ENCODE measurements around the gene CCDC33.

CCDC33 gene

DNA sequence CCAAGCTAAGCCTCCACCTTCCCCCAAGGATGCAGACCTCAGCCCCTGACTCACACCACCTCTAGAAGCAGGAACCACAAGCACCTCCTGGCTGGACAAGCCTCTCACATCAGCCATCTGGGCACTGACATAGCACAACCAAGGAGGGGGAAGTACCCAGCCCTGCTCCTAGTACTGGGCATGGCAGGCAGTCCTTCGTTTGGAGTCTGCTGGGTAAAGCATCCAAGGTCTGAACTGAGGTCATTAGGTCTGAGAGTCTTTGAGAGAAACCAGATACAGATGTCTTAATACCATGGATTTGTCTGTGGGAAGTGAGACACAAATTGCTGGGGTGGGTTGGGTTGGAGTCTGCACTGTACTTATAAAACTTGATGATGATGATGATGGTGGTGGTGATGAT is 61.8 kb downstream of the CCDC33 start:
- no peak for DNase-seq
- TF ChIP-seq EZH2phosphoT487 (IDR thresholded peaks at IDR 0.05; ENCODE audit: low read length) (no peak), EZH2 (optimal IDR thresholded peaks at IDR 0.05; ENCODE audit: low read depth, low read length) (no peak)
- TF ChIP-seq, protein P1, sequence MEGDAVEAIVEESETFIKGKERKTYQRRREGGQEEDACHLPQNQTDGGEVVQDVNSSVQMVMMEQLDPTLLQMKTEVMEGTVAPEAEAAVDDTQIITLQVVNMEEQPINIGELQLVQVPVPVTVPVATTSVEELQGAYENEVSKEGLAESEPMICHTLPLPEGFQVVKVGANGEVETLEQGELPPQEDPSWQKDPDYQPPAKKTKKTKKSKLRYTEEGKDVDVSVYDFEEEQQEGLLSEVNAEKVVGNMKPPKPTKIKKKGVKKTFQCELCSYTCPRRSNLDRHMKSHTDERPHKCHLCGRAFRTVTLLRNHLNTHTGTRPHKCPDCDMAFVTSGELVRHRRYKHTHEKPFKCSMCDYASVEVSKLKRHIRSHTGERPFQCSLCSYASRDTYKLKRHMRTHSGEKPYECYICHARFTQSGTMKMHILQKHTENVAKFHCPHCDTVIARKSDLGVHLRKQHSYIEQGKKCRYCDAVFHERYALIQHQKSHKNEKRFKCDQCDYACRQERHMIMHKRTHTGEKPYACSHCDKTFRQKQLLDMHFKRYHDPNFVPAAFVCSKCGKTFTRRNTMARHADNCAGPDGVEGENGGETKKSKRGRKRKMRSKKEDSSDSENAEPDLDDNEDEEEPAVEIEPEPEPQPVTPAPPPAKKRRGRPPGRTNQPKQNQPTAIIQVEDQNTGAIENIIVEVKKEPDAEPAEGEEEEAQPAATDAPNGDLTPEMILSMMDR (IDR thresholded peaks at IDR 0.05; ENCODE audit: low read length) = no peak
- H3K4me2 ChIP-seq (ENCODE audit: low read depth, low read length) = no peak overlapping the region
- peaks cover 86% of the 10 kb centered on the region for H3K27me3 ChIP-seq (replicated peaks; ENCODE audit: insufficient read depth, low read length)
- H3K27ac ChIP-seq (ENCODE audit: low read length) = no peak overlapping the region
- no peaks in the 10 kb centered on the region for H3K79me2 ChIP-seq (ENCODE audit: low read length)
- H3K9me3 ChIP-seq (replicated peaks; ENCODE audit: insufficient read depth, low read length) = no peaks in the 10 kb centered on the region
- no peak overlapping the region for H2AFZ ChIP-seq (ENCODE audit: low read length)
- H4K20me1 ChIP-seq (ENCODE audit: insufficient read depth, low read length) = no peaks in the 10 kb centered on the region
- no peaks in the 10 kb centered on the region for H3K9me2 ChIP-seq (replicated peaks; ENCODE audit: insufficient read depth, low read length)
- no peak overlapping the region for H3K4me3 ChIP-seq (ENCODE audit: low read length)
- no peaks in the 10 kb centered on the region for H3F3A ChIP-seq (ENCODE audit: insufficient read depth, low read length)
- H3K9ac ChIP-seq (ENCODE audit: low read length) = no peak overlapping the region
- no peaks in the 10 kb centered on the region for H3K36me3 ChIP-seq (replicated peaks; ENCODE audit: insufficient read depth, low read length)
- H3K4me1 ChIP-seq (ENCODE audit: low read length) = no peaks in the 10 kb centered on the region

DNA sequence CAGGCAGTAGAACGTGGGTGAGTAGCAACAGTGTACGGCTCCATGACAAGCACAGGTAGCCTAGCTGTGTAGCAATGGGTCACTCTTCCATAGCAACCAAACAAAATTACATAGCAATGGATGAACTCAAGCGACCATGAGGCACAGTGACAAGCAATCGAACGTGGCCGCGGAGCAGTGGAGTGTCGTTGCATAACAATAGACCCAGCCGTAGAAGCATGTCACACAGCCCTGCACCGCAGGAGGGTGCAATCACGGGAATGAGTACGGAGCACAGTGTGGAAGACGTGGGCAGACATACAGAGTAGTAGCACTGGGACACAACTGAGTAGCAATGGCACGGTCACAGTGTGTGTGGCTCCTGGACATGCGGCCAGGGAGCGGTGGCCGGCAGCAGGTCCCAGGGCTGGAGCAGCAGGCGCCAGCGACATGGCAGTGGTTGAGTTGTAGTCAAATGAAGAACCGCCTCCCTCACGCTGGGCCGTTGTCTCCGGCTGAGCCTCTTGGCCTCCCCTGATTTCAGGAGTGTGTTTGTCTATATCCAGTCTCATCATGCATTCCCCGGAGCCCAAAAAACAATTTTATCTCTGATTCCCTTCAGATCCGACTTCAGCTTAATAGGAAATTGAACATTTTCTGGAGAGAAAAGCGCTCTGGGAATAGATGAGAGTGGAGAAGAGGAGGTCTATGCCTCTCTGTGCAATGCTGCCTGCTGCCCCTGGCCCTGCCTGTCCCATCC is 64.1 kb downstream of the CCDC33 start:
- Histone ChIP-seq H3K79me2 (ENCODE audit: low read length) (no peaks in the 10 kb centered on the region), H3K9me3 (replicated peaks; ENCODE audit: insufficient read depth, low read length) (no peaks in the 10 kb centered on the region), H4K20me1 (ENCODE audit: insufficient read depth, low read length) (no peaks in the 10 kb centered on the region), H3K27me3 (replicated peaks; ENCODE audit: insufficient read depth, low read length) (peaks cover 93% of the 10 kb centered on the region), H3K36me3 (replicated peaks; ENCODE audit: insufficient read depth, low read length) (no peaks in the 10 kb centered on the region), H2AFZ (ENCODE audit: low read length) (no peak overlapping the region), H3K27ac (ENCODE audit: low read length) (no peak overlapping the region), H3K4me3 (ENCODE audit: low read length) (no peak overlapping the region), H3K4me2 (ENCODE audit: low read depth, low read length) (no peak overlapping the region), H3F3A (ENCODE audit: insufficient read depth, low read length) (no peaks in the 10 kb centered on the region), H3K9ac (ENCODE audit: low read length) (no peak overlapping the region), H3K9me2 (replicated peaks; ENCODE audit: insufficient read depth, low read length) (no peaks in the 10 kb centered on the region), H3K4me1 (ENCODE audit: low read length) (no peaks in the 10 kb centered on the region)
- TF ChIP-seq EZH2phosphoT487 (IDR thresholded peaks at IDR 0.05; ENCODE audit: low read length) (no peak), EZH2 (optimal IDR thresholded peaks at IDR 0.05; ENCODE audit: low read depth, low read length) (no peak)
- TF ChIP-seq, protein P1 (IDR thresholded peaks at IDR 0.05; ENCODE audit: low read length) = no peak
- no peak for DNase-seq

DNA sequence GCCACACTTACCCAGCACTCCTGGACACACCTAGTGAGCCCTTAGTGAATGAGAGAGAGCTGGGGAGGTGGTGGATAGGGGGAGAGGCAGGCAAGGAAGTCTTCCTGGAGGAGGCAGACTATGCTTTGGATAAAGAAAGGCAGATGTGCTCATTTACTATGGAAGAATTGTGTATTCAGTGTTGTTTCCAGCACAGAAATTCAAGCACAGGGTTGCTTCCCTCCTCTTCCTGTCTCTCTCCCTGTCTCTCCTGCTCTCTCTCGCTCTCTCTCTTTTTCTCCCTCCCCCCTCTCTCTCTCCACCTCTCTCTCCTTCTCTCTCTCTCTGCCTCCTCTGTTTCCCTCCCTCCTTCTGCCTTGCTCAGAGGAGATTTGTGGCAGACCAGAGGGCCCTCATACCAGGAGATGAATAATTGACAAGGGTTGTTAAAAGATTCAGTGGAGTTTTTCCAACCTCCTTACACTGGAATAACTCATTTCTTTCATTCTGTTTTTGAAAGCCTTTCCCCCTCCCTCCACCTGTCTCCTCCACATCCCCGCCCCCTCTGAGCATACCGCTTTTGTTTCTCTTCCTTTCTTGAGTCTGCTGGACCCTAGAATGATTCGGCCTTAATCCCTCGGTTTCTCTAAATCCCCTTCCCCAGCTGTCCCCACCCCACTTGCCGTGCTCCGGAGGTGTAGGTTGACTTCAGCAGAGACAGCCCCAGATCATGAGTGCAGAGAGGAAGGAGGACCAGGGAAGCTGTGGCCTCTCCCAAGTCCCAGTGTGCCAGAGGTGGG is 65.6 kb downstream of the CCDC33 start:
- H3K9me2 ChIP-seq (replicated peaks; ENCODE audit: insufficient read depth, low read length) = no peaks in the 10 kb centered on the region
- H3K27me3 ChIP-seq (replicated peaks; ENCODE audit: insufficient read depth, low read length) = peaks cover 97% of the 10 kb centered on the region
- H4K20me1 ChIP-seq (ENCODE audit: insufficient read depth, low read length) = no peaks in the 10 kb centered on the region
- no peaks in the 10 kb centered on the region for H3K4me1 ChIP-seq (ENCODE audit: low read length)
- no peak overlapping the region for H3K27ac ChIP-seq (ENCODE audit: low read length)
- H3K79me2 ChIP-seq (ENCODE audit: low read length) = no peaks in the 10 kb centered on the region
- no peak overlapping the region for H3K4me2 ChIP-seq (ENCODE audit: low read depth, low read length)
- no peak overlapping the region for H3K9ac ChIP-seq (ENCODE audit: low read length)
- no peak for DNase-seq
- H3K4me3 ChIP-seq (ENCODE audit: low read length) = no peak overlapping the region
- no peak overlapping the region for H2AFZ ChIP-seq (ENCODE audit: low read length)
- no peaks in the 10 kb centered on the region for H3F3A ChIP-seq (ENCODE audit: insufficient read depth, low read length)
- H3K36me3 ChIP-seq (replicated peaks; ENCODE audit: insufficient read depth, low read length) = no peaks in the 10 kb centered on the region
- TF ChIP-seq EZH2phosphoT487 (IDR thresholded peaks at IDR 0.05; ENCODE audit: low read length) (no peak), EZH2 (optimal IDR thresholded peaks at IDR 0.05; ENCODE audit: low read depth, low read length) (no peak)
- TF ChIP-seq, protein P1 (IDR thresholded peaks at IDR 0.05; ENCODE audit: low read length) = no peak
- H3K9me3 ChIP-seq (replicated peaks; ENCODE audit: insufficient read depth, low read length) = no peaks in the 10 kb centered on the region
